Ureter (tissue), 1 donor: Measurements from ENCODE around the gene SCUBE1. TPM values are rescaled to one million over a fixed set of nuclear protein-coding genes. Genes with fewer than 3 reads are reported as not detected.
"Not testable (repeated sequence)": the region's sequence is repeated elsewhere in the genome, so short reads cannot be mapped to it uniquely, and the experiment has no call there.

Source experiments
- DNase-seq: peaks from one replicate; pipeline ENCODE4 v3.0.0-alpha.2; 2020; ENCODE audit warnings: low spot score
- total RNA-seq: library from RNA; stranded (reverse); gene quantifications from one replicate; pipeline ENCODE4 v1.2.4, GENCODE V29; 2023
- donor health status: DM: yes; HTN: yes; CAD: no.

The SCUBE1 gene
- total RNA-seq, 1 donor from 2014 or later, result 19.0 TPM

DNA sequence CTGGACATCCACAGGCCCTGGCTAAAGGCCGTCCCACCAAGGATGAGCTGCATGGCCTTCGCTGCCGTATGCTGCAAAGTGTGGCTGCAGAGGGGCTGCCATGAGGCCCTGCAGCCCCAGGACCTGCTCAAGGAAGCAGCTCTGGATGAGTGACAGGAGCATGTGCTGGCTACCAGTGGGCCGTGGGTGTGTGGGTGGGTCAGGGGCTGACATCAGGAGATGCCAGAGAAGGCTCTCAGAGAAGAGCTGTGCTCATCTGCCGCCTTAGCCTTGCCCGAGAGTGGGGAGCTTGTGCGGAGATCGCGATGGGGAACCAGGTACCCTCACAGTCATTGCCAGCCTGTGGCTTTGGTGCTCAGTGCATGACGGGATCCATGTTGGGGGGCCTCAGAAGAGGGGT is 41.3 kb downstream of the SCUBE1 start:
- DNase-seq, result no peak

DNA sequence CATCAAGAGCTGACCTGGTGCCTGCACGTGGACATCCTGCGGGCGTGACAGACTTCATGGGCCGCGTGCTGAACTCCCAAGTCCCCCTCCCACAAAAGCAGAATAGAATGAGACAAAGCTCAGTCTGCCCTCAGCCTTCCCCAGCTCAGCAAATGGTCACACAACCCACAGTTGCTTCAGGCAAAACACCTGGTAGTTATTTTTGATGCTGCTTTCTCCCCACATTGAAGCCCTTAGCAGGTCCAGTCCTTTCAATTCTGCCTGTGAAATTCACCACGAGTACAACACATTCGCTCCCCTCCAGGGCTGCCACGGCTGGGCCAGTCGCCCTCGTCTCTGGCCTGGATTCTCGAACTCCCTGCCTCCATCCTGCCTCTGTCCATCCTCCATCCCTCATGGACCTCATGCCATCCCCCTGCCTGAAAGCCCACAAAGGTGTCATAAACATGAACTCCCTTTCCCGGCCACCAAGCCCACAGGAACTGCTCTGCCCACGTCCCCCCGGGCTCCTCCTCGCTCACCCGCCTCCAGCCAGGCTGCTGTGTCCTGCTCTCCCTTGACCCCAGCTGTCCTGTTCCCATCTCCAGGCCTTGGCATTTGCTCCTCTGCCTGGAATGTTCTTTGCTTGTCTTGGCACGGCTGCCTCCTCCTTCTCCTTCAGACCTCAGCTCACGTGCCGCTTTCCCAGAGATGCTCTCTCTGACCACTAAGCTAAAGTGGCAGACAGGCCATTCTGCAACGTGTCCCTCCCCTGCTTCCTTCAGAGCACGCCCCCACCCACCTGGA is 42.1 kb downstream of the SCUBE1 start:
- DNase-seq, result peak; percentile 84

DNA sequence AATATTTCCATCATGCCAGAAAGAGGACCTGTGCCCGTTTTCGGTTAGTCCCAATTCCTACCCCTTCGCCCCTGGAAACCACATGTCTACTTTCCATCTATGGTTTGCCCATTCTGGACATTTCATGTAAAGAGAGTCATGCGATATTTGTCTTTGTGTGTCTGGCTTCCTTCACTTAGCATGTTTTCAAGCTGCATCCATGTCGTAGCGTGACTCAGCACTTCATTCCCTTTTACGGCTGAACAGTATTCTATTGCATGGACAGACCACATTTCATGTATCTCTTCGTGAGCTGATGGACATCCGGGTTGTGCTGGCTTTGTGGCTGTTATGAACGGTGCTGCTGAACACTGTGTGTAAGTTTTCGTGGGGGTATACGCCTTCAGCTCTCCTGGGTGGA is 43.4 kb downstream of the SCUBE1 start:
- DNase-seq, result no peak

- DNase-seq, result no peak
Observed at GRCh38 chr22:43298062-43298801, 44.9 kb downstream of the SCUBE1 start.

DNA sequence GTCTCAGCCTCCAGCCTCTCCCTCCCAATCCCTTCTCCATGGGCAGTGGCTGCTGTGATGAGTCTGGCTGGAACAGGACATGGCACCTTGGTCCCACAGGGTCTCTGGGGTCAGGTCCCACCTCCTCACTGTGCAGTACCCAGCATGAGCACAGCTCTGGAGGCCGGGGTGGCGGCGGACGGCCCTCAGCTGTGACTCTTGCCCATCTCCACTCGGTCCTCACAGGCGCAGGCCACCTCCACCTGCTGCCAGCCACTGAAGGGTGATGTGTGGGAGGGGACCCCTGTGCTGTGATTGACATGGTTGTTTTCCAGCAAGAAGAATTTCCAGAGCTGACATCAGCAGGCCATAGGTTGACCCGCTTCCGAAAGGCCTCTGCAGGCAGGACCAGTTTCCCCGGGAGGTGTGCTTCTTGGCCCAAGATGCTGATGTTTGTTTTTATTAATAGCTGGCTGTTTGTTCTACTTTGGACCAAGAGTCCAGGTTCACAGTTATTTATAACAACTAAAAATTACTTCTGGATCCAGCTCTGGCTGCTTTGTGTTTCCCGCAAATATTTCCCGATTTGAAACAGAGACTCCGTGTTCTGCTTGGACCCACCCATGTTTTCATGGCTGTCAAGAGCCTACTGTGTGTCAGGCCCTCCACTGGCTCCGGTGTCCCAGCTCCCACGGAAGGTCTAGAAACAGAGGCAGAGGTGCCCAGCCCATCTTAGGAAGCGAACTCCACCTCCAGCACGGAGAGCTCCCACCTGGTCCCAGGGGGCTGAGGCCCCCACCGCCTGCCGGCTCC is 45.7 kb downstream of the SCUBE1 start:
- no peak for DNase-seq

- no peak for DNase-seq
Observed at GRCh38 chr22:43296276-43296902, 46.8 kb downstream of the SCUBE1 start.

DNA sequence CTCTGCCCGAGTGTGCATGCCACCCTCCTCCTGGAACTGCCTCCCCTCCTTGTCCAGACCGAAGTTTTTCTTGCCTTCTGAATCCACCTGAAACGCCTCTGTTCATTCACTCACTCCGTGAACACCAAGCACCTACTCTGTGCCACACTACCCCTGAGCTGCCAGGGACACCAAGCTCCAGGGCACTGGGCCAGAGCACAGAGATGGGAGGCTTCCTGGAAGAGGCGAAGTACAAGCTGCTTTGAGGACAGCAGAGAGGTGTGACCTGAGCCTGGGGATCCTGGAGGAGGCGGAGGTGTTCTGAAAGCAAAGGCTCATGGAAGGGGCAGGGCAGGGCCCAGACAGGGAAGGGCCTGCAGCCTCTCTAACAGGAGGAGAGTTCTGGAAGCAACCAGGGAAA is 47.5 kb downstream of the SCUBE1 start:
- DNase-seq, result no peak

- no peak for DNase-seq
Observed at GRCh38 chr22:43295173-43295572, 48.0 kb downstream of the SCUBE1 start.

GRCh38 chr22:43293655-43294392 is 49.3 kb downstream of the SCUBE1 start:
- peak; percentile 80 for DNase-seq

DNA sequence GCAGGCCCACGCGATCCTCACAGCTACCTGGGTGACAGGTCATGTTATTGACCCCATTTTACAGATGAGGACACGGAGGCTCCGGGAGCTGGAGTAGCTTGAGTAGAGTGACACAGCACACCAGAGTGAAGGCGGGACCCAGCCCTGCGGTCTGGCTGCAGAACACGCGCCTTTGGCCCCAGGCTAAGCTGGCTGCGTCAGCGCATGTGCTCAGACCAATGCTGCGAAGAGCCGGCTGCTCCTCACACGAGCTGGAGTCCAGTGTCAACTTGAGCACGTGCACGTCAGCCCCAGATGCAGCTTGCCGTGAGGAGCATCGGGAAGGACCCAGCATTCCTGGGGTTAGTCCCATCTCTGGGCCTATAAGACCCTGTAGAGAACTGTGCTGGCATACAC is 49.9 kb downstream of the SCUBE1 start:
- no peak for DNase-seq

DNA sequence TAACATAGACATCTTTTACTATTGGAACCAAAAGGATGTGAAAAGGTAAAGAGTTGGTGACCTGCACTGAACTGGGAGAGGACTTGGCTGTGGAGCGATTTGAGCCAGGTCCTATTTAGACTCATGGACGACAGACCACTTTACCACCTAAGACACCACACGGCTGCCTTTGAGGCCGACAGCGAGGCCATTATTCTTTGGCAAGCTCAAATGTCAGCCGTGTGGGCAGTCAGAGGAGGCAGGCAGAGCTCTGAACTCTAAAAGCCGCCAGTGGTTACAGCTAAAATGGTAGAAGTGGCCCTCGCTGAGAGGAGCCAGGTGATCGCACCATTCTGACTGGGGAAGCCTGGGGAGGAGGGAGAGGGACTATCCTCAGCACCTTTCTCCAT is 50.5 kb downstream of the SCUBE1 start:
- no peak for DNase-seq

- no peak for DNase-seq
Observed at GRCh38 chr22:43291381-43291780, 51.8 kb downstream of the SCUBE1 start.

DNA sequence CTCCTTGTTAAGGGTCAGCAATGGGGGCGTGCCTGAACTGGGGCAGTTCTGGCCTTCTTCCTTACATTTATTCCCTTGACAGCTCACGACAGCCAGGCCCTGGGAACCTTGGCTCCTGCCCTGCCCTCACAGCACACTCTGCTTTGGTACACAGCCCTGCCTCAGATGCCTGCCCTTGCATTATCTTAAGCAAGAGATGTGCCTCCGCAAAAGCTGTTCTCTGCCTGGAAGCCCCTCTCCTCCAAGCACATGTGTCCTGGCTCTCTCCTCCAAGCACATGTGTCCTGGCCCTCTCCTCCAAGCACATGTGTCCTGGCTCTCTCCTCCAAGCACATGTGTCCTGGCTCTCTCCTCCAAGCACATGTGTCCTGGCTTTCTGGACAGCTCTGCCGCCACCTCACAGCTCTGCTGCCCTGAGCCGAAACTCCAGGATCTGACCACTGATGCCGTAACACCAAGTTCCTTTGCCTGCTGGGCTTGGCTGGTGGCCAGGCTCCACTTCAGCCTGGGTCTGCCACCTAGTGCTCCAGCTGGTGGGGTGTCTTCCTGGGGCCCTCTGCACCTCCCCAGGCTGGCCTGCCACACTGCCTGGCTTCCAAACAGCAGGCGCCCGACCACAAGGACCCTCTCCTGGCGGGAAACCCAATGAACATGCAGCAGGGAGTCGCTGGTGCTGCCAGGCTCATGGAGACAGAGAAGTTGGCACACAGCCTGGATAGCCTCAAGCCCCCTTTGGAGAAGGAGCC is 53.0 kb downstream of the SCUBE1 start:
- DNase-seq, result no peak

DNA sequence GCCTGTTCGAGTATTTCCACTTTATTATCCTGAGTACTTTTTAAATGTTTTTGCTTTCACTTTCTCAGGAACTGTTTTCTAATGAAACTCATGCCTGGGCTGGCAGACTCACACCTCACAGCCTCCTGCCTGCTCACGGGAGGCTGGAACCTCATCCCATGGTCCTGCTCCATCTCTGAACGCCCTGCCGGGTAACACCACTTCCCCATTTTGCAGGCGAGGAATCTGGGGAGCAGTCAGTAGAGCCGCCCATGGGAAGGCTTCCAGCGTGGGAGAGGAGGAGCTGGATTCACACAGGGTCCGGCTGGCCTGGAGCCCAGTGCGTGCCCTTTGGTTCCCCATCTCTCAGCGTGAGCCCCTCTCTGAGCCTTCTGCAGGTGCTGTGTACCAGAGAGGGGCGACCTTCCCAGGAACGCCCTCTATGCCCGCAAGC is 53.6 kb downstream of the SCUBE1 start:
- DNase-seq, result no peak

GRCh38 chr22:43288807-43289420 is 54.3 kb downstream of the SCUBE1 start:
- no peak for DNase-seq

GRCh38 chr22:43288378-43288777 is 54.8 kb downstream of the SCUBE1 start:
- DNase-seq, result no peak

DNA sequence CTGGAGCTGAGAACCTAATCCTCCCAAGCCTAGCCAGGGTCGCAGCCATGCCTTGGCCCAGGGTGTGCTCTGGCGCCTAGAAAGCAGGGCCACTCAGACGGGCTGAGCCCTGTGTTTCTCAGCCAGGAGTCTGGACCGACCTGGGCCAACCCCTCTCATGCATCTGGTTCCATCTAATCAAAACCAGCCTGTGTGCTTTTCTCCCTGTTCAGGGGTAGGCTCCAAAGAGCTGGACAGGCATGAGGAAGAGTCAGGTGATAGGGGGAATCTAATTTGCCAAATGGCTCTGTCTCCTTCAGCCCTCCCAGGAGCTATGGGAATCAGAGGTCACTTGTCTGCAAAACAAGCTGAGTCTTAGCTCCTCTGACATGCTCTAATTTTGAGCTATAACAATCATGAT is 55.7 kb downstream of the SCUBE1 start:
- DNase-seq, result no peak

DNA sequence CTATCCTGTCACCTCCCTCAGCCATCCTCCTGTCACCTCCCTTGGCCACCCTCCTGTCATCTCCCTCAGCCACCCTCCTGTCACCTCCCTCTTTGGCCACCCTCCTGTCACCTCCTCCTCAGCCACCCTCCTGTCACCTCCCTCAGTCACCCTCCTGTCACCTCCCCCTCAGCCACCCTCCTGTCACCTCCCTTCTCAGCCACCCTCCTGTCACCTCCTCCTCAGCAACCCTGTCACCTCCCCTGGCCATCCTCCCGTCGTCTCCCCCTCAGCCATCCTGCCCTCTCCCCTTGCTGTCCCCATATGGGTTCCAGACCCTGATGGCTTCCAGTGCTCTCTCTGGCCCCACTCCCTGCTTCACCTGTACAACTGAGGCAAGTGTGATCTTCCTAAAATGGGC is 61.8 kb downstream of the SCUBE1 start:
- DNase-seq, result no peak

DNA sequence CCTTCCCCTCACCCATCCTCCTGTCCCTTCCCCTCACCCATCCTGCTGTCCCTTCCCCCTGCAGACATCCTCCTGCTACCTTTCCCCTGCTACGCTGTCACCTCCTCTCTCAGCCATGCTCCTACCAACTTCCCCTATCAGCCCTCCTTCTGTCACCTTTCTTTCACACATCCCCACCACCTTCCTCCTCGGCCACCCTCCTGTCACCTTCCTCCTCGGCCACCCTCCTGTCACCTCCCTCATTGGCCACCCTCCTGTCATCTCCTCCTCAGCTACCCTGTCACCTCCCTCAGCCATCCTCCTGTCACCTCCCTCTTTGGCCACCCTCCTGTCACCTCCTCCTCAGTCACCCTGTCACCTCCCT is 62.7 kb downstream of the SCUBE1 start:
- not testable (repeated sequence) for DNase-seq

- no peak for DNase-seq
Observed at GRCh38 chr22:43279867-43280522, 63.2 kb downstream of the SCUBE1 start.
